Measurements from ENCODE around the gene ACOT13.

ACOT13 gene

DNA sequence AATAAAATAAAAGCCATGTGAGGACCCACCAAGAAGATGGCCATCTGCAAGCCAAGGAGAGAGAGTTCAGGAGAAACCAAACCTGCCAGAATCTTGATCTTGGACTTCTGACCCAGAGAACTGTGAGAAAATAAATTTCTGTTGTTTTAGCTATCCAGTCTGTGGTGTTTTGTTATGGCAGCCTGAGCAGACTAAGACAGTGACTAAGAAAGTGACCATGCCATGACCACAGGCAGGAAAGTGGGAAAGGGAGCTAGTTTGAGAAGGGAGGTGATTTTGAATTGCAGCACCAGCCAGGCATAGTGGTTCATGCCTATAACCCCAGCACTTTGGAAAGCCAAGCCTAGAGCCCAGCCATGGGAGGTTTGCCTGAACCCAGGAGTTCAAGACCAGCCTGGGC lies 74.0 kb downstream of the ACOT13 start:
- ChIA-PET POLR2A (no interaction called here), CTCF (interaction anchor here (0.7 to 1.0 kb wide), 3 partner anchors 16 to 39 kb away, joined by 3 to 4 read pairs (median 3); no protein-coding TSS in a partner anchor)
- H3K4me3 ChIP-seq (ENCODE audit: low read depth, low read length): no peak overlapping the region
- no peaks in the 10 kb centered on the region for H3K9me3 ChIP-seq (ENCODE audit: control insufficient read depth, insufficient read depth, low read depth, low read length)
- H3K27ac ChIP-seq (ENCODE audit: extremely low read depth, low read depth, low read length): no peak overlapping the region
- H3K36me3 ChIP-seq (ENCODE audit: control insufficient read depth in 2 of 2, insufficient read depth in 1 of 2, low read length in 2 of 2): no peaks in the 10 kb centered on the region
- H3K4me1 ChIP-seq (ENCODE audit: control insufficient read depth, insufficient read depth, low read length): no peaks in the 10 kb centered on the region
- TF ChIP-seq ZSCAN30 (tag by site-specific recombination; IDR thresholded peaks at IDR 0.05) (no peak), ZNF292 (tag by site-specific recombination; IDR thresholded peaks at IDR 0.05; ENCODE audit: borderline replicate concordance, low read depth) (no peak)

- Histone ChIP-seq H3K36me3 (ENCODE audit: control insufficient read depth in 2 of 2, insufficient read depth in 1 of 2, low read length in 2 of 2) (no peaks in the 10 kb centered on the region), H3K9me3 (ENCODE audit: control insufficient read depth, insufficient read depth, low read depth, low read length) (no peaks in the 10 kb centered on the region), H3K4me1 (ENCODE audit: control insufficient read depth, insufficient read depth, low read length) (no peaks in the 10 kb centered on the region), H3K27ac (ENCODE audit: extremely low read depth, low read depth, low read length) (no peak overlapping the region), H3K4me3 (ENCODE audit: low read depth, low read length) (no peak overlapping the region)
- CTCF ChIA-PET: no interaction called here
- no peak for TF ChIP-seq ZNF398 (tag by site-specific recombination; IDR thresholded peaks at IDR 0.05)
- POLR2A ChIA-PET: interaction anchor here (1.2 kb wide), 1 partner anchor 33 kb away, joined by 3 read pairs; the partner anchor contains the start of gene GMNN
Observed at GRCh38 chr6:24742216-24742738, 75.4 kb downstream of the ACOT13 start.

DNA sequence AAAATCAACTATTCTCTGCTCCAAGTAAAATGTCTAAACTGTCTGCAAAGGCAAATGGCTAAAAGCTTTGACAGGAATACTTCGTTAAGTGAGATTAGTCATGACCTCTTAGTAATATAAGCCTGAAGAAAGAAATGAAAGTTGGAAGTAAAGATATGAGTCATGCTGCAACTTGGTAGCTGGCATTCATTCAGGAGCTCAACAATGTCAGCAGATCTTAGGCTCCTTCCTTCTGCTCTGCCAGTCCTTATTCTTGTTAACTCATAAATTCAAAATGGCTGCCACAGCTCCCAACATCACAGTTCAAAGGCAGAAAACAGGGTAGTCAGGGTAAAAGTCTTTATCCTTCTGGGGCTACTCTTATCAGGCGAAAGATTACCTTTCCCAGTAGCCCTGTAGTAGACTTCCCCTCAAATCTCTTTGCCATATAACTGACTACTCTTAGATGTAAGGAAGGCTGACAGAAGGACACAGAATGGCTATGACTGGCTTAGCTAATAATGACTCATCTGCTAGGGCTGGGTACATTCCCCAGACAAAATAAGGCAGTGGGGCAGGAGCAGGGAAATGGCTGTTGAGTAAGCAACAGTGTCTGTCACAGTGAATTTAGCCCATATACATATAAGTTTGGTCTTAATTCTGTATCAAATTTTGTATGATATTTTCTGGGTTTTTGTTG lies 76.5 kb downstream of the ACOT13 start:
- no peaks in the 10 kb centered on the region for H3K4me1 ChIP-seq (ENCODE audit: control insufficient read depth, insufficient read depth, low read length)
- no peak overlapping the region for H3K4me3 ChIP-seq (ENCODE audit: low read depth, low read length)
- CTCF ChIA-PET: interaction anchor here (0.6 to 0.8 kb wide), 3 partner anchors 15 to 160 kb away, joined by 3 read pairs; no protein-coding TSS in a partner anchor
- no peaks in the 10 kb centered on the region for H3K36me3 ChIP-seq (ENCODE audit: control insufficient read depth in 2 of 2, insufficient read depth in 1 of 2, low read length in 2 of 2)
- H3K9me3 ChIP-seq (ENCODE audit: control insufficient read depth, insufficient read depth, low read depth, low read length): no peaks in the 10 kb centered on the region
- no peak overlapping the region for H3K27ac ChIP-seq (ENCODE audit: extremely low read depth, low read depth, low read length)
- POLR2A ChIA-PET: interaction anchor here (0.9 to 1.2 kb wide), 2 partner anchors 31 to 32 kb away, joined by 3 read pairs; partner anchors contain the start of gene GMNN
- TF ChIP-seq WT1 (tag by site-specific recombination; IDR thresholded peaks at IDR 0.05) (no peak), PRDM6 (tag by site-specific recombination; IDR thresholded peaks at IDR 0.05) (no peak), ZSCAN23 (tag by site-specific recombination; IDR thresholded peaks at IDR 0.05) (no peak), SETDB1 (IDR thresholded peaks at IDR 0.05; ENCODE audit: insufficient read length, low read length) (peak; percentile 52), ZNF175 (tag by site-specific recombination; IDR thresholded peaks at IDR 0.05) (no peak), ZNF335 (tag by site-specific recombination; conservative IDR thresholded peaks at IDR 0.05) (peak; percentile 59; the same call in 1 of the 2 replicates), YY2 (tag by site-specific recombination; IDR thresholded peaks at IDR 0.05) (peak; percentile 27; the same call in 1 of the 2 replicates), RBAK (tag by site-specific recombination; IDR thresholded peaks at IDR 0.05) (no peak), ZSCAN16 (tag by site-specific recombination; IDR thresholded peaks at IDR 0.05) (no peak), ZNF394 (tag by site-specific recombination; IDR thresholded peaks at IDR 0.05; ENCODE audit: borderline replicate concordance) (peak; percentile 35; the same call in 1 of the 2 replicates), HOXC10 (CRISPR knock-in tag; IDR thresholded peaks at IDR 0.05) (no peak), OSR2 (tag by site-specific recombination; IDR thresholded peaks at IDR 0.05) (peak; percentile 58; the same call in 1 of the 2 replicates), ZNF214 (tag by site-specific recombination; IDR thresholded peaks at IDR 0.05; ENCODE audit: borderline replicate concordance) (peak; percentile 27; the same call in 1 of the 2 replicates)
- TF ChIP-seq, protein P1, sequence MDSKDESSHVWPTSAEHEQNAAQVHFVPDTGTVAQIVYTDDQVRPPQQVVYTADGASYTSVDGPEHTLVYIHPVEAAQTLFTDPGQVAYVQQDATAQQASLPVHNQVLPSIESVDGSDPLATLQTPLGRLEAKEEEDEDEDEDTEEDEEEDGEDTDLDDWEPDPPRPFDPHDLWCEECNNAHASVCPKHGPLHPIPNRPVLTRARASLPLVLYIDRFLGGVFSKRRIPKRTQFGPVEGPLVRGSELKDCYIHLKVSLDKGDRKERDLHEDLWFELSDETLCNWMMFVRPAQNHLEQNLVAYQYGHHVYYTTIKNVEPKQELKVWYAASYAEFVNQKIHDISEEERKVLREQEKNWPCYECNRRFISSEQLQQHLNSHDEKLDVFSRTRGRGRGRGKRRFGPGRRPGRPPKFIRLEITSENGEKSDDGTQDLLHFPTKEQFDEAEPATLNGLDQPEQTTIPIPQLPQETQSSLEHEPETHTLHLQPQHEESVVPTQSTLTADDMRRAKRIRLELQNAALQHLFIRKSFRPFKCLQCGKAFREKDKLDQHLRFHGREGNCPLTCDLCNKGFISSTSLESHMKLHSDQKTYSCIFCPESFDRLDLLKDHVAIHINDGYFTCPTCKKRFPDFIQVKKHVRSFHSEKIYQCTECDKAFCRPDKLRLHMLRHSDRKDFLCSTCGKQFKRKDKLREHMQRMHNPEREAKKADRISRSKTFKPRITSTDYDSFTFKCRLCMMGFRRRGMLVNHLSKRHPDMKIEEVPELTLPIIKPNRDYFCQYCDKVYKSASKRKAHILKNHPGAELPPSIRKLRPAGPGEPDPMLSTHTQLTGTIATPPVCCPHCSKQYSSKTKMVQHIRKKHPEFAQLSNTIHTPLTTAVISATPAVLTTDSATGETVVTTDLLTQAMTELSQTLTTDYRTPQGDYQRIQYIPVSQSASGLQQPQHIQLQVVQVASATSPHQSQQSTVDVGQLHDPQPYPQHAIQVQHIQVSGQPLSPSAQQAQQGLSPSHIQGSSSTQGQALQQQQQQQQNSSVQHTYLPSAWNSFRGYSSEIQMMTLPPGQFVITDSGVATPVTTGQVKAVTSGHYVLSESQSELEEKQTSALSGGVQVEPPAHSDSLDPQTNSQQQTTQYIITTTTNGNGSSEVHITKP (tag by site-specific recombination; IDR thresholded peaks at IDR 0.05): 0 out of 2 replicates have a peak, but pooled peaks have one; percentile 16
- TF ChIP-seq, protein P2, sequence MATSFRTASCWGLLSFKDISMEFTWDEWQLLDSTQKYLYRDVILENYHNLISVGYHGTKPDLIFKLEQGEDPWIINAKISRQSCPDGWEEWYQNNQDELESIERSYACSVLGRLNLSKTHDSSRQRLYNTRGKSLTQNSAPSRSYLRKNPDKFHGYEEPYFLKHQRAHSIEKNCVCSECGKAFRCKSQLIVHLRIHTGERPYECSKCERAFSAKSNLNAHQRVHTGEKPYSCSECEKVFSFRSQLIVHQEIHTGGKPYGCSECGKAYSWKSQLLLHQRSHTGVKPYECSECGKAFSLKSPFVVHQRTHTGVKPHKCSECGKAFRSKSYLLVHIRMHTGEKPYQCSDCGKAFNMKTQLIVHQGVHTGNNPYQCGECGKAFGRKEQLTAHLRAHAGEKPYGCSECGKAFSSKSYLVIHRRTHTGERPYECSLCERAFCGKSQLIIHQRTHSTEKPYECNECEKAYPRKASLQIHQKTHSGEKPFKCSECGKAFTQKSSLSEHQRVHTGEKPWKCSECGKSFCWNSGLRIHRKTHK (tag by site-specific recombination; IDR thresholded peaks at IDR 0.05): no peak
- TF ChIP-seq, protein P3, sequence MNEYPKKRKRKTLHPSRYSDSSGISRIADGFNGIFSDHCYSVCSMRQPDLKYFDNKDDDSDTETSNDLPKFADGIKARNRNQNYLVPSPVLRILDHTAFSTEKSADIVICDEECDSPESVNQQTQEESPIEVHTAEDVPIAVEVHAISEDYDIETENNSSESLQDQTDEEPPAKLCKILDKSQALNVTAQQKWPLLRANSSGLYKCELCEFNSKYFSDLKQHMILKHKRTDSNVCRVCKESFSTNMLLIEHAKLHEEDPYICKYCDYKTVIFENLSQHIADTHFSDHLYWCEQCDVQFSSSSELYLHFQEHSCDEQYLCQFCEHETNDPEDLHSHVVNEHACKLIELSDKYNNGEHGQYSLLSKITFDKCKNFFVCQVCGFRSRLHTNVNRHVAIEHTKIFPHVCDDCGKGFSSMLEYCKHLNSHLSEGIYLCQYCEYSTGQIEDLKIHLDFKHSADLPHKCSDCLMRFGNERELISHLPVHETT (tag by site-specific recombination; IDR thresholded peaks at IDR 0.05): no peak; the same call in 1 of the 2 replicates

Data from HEK293 (cell line).